Measurements from ENCODE around the gene SVOPL. TPM values are rescaled to one million over a fixed set of nuclear protein-coding genes. Genes with fewer than 3 reads are reported as not detected.

Gene SVOPL
- total RNA-seq, 1 experiment from 2014 or later: not detected

DNA sequence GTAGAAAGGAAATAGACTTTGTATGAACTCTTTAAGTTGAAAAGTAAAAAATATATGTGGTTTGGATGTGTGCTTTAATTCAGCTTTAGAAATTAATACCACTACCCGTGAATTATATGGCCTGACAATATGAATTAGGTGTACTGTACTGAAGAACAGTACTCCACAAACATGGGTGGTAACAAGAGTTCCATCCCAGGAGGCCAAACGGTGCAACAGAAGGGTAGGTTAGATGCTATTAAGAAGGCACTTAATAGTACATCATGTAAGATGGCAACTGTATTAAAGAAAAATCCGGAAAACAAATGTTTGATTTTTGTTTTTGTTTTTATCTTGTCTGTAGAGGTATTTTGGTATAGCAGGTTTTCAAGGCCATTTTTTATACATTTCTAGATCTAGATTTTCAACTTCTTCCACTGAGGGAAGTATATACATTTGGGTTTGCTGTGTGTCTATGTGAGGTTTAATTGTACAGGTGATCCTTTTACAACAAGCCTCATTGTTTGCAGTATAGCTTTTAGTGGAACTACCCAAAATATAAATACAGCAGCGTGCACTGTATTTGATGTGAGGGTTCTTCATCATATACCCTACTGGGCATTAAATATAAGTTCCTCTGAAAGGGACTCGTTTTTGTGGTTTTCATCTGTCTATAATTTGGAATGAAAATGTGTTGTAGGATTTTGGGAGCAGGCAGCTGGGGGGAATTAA, 115.7 kb downstream of the SVOPL start:
- H3K9me2 ChIP-seq (ENCODE audit: insufficient read depth): no peaks in the 10 kb centered on the region
- TF ChIP-seq EZH2 (IDR thresholded peaks at IDR 0.05) (no peak), CEBPB (IDR thresholded peaks at IDR 0.05; ENCODE audit: low read depth) (no peak), SRF (IDR thresholded peaks at IDR 0.05; ENCODE audit: low read depth) (no peak), ZFX (IDR thresholded peaks at IDR 0.05) (no peak), EZH2phosphoT487 (IDR thresholded peaks at IDR 0.05; ENCODE audit: borderline replicate concordance) (no peak), FOSL1 (IDR thresholded peaks at IDR 0.05; ENCODE audit: low read depth) (no peak), SP1 (IDR thresholded peaks at IDR 0.05; ENCODE audit: low read depth) (no peak), CBX3 (IDR thresholded peaks at IDR 0.05; ENCODE audit: low read depth) (no peak), RAD21 (IDR thresholded peaks at IDR 0.05; ENCODE audit: low read depth) (no peak), SIN3A (IDR thresholded peaks at IDR 0.05; ENCODE audit: low read depth) (no peak), ELF1 (IDR thresholded peaks at IDR 0.05; ENCODE audit: borderline replicate concordance, low read depth) (no peak), EGR1 (IDR thresholded peaks at IDR 0.05; ENCODE audit: low read depth) (no peak), POLR2AphosphoS5 (IDR thresholded peaks at IDR 0.05; ENCODE audit: low read depth, low read length) (no peak), JUND (IDR thresholded peaks at IDR 0.05) (no peak)
- TF ChIP-seq, protein P1, sequence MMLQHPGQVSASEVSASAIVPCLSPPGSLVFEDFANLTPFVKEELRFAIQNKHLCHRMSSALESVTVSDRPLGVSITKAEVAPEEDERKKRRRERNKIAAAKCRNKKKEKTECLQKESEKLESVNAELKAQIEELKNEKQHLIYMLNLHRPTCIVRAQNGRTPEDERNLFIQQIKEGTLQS (IDR thresholded peaks at IDR 0.05): no peak
- TF ChIP-seq, protein P2, sequence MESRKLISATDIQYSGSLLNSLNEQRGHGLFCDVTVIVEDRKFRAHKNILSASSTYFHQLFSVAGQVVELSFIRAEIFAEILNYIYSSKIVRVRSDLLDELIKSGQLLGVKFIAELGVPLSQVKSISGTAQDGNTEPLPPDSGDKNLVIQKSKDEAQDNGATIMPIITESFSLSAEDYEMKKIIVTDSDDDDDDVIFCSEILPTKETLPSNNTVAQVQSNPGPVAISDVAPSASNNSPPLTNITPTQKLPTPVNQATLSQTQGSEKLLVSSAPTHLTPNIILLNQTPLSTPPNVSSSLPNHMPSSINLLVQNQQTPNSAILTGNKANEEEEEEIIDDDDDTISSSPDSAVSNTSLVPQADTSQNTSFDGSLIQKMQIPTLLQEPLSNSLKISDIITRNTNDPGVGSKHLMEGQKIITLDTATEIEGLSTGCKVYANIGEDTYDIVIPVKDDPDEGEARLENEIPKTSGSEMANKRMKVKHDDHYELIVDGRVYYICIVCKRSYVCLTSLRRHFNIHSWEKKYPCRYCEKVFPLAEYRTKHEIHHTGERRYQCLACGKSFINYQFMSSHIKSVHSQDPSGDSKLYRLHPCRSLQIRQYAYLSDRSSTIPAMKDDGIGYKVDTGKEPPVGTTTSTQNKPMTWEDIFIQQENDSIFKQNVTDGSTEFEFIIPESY (IDR thresholded peaks at IDR 0.05; ENCODE audit: extremely low read depth, insufficient replicate concordance, low read length): no peak
- TF ChIP-seq, protein P3, sequence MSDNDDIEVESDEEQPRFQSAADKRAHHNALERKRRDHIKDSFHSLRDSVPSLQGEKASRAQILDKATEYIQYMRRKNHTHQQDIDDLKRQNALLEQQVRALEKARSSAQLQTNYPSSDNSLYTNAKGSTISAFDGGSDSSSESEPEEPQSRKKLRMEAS (IDR thresholded peaks at IDR 0.05): no peak
- TF ChIP-seq, protein P4, sequence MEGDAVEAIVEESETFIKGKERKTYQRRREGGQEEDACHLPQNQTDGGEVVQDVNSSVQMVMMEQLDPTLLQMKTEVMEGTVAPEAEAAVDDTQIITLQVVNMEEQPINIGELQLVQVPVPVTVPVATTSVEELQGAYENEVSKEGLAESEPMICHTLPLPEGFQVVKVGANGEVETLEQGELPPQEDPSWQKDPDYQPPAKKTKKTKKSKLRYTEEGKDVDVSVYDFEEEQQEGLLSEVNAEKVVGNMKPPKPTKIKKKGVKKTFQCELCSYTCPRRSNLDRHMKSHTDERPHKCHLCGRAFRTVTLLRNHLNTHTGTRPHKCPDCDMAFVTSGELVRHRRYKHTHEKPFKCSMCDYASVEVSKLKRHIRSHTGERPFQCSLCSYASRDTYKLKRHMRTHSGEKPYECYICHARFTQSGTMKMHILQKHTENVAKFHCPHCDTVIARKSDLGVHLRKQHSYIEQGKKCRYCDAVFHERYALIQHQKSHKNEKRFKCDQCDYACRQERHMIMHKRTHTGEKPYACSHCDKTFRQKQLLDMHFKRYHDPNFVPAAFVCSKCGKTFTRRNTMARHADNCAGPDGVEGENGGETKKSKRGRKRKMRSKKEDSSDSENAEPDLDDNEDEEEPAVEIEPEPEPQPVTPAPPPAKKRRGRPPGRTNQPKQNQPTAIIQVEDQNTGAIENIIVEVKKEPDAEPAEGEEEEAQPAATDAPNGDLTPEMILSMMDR (IDR thresholded peaks at IDR 0.05 in 2 of 3, conservative IDR thresholded peaks at IDR 0.05 in 1 of 3; ENCODE audit: borderline replicate concordance in 1 of 3, insufficient read depth in 1 of 3, low read depth in 2 of 3, low read length in 2 of 3): no peak
- ChIA-PET RAD21 (ENCODE audit: low non-redundant PET in 1 of 2, low total read pairs in 2 of 2, uncharacterized antibody in 2 of 2, unreplicated experiment in 2 of 2) (no interaction called here), POLR2A (no interaction called here), CTCF (no interaction called here)
- H3K27me3 ChIP-seq (ENCODE audit: insufficient read depth, low read length): no peaks in the 10 kb centered on the region
- H3K4me1 ChIP-seq (ENCODE audit: control insufficient read depth in 1 of 2, insufficient read depth in 2 of 2, low read length in 2 of 2): no peaks in the 10 kb centered on the region
- no peak overlapping the region for H2AFZ ChIP-seq (ENCODE audit: low read depth, low read length, poor library complexity, severe bottlenecking)
- no peaks in the 10 kb centered on the region for H3K9me3 ChIP-seq (ENCODE audit: control insufficient read depth in 1 of 2, insufficient read depth in 1 of 2, low read depth in 1 of 2, low read length in 2 of 2)
- H4K20me1 ChIP-seq (ENCODE audit: insufficient read depth): no peaks in the 10 kb centered on the region
- H3K4me2 ChIP-seq (ENCODE audit: low read length): no peak overlapping the region
- H3K79me2 ChIP-seq (ENCODE audit: insufficient read depth, low read length): no peaks in the 10 kb centered on the region
- intact Hi-C loops (cut with micrococcal nuclease): no loop called here
- ATAC-seq (no peak), DNase-seq (ENCODE audit: low read depth, low spot score) (no peak)
- no peak overlapping the region for H3K27ac ChIP-seq (ENCODE audit: low read depth, low read length)
- no peak overlapping the region for H3K9ac ChIP-seq (ENCODE audit: low read length)
- BruUV-seq (replicated peaks): no TSS peak
- H3K4me3 ChIP-seq (replicated peaks in 1 of 2; ENCODE audit: low read depth in 1 of 2, low read length in 2 of 2): no peak overlapping the region
- no peaks in the 10 kb centered on the region for H3K36me3 ChIP-seq (ENCODE audit: control insufficient read depth in 1 of 2, insufficient read depth in 2 of 2, low read length in 2 of 2)

Measured in HCT116 (cell line).